Ishikawa (cell line): ENCODE results near the gene SUSD5.

Experiments
- CEBPB ChIP-seq: IDR thresholded peaks from 2 replicates; pipeline ENCODE4 v1.6.1; 2012
- CREB1 ChIP-seq: IDR thresholded peaks from 2 replicates; pipeline ENCODE4 v1.6.1; 2012; ENCODE audit warnings: low read depth
- EGR1 ChIP-seq: IDR thresholded peaks from 2 replicates; pipeline ENCODE4 v1.6.1; 2012
- EP300 ChIP-seq: IDR thresholded peaks from 2 replicates; pipeline ENCODE4 v1.6.1; 2012; ENCODE audit warnings: borderline replicate concordance
- FOXM1 ChIP-seq: IDR thresholded peaks from 2 replicates; pipeline ENCODE4 v1.6.1; 2012; ENCODE audit warnings: low read depth, borderline replicate concordance
- MAX ChIP-seq: IDR thresholded peaks from 2 replicates; pipeline ENCODE4 v1.6.1; 2012
- NFIC ChIP-seq: IDR thresholded peaks from 2 replicates; pipeline ENCODE4 v1.6.1; 2012
- RAD21 ChIP-seq: IDR thresholded peaks from 2 replicates; pipeline ENCODE4 v1.6.1; 2012; ENCODE audit warnings: low read depth
- REST ChIP-seq: IDR thresholded peaks from 2 replicates; pipeline ENCODE4 v1.6.1; 2012; ENCODE audit warnings: low read depth, mild to moderate bottlenecking
- TAF1 ChIP-seq: IDR thresholded peaks from 2 replicates; pipeline ENCODE4 v1.6.1; 2012; ENCODE audit warnings: low read depth, mild to moderate bottlenecking
- TCF12 ChIP-seq: IDR thresholded peaks from 2 replicates; pipeline ENCODE4 v1.6.1; 2012; ENCODE audit warnings: low read depth
- TEAD4 ChIP-seq: IDR thresholded peaks from 2 replicates; pipeline ENCODE4 v1.6.1; 2012
- USF1 ChIP-seq: IDR thresholded peaks from 2 replicates; pipeline ENCODE4 v1.6.1; 2012
- YY1 ChIP-seq: IDR thresholded peaks from 2 replicates; pipeline ENCODE4 v1.6.1; 2012; ENCODE audit warnings: low read depth
- ZBTB7A ChIP-seq: IDR thresholded peaks from 2 replicates; pipeline ENCODE4 v1.6.1; 2012; ENCODE audit warnings: low read depth

SUSD5 gene

GRCh38 chr3:33173103-33173502, 45.5 kb downstream of the SUSD5 start:
- no peak for TF ChIP-seq ZBTB7A
- TF ChIP-seq RAD21, result no peak
- no peak for TF ChIP-seq TEAD4
- no peak for TF ChIP-seq REST
- no peak for TF ChIP-seq USF1
- no peak for TF ChIP-seq CREB1
- no peak for TF ChIP-seq MAX
- no peak for TF ChIP-seq TCF12
- no peak for TF ChIP-seq EP300
- no peak for TF ChIP-seq YY1
- TF ChIP-seq EGR1, result no peak
- no peak for TF ChIP-seq FOXM1
- no peak for TF ChIP-seq TAF1
- no peak for TF ChIP-seq CEBPB
- no peak for TF ChIP-seq NFIC

GRCh38 chr3:33171580-33171979, 47.0 kb downstream of the SUSD5 start:
- TF ChIP-seq TAF1 (no peak), CREB1 (no peak), REST (no peak), TEAD4 (no peak), TCF12 (no peak)

GRCh38 chr3:33170531-33170930, 48.1 kb downstream of the SUSD5 start:
- no peak for TF ChIP-seq EGR1
- TF ChIP-seq TEAD4, result no peak
- TF ChIP-seq USF1, result no peak
- no peak for TF ChIP-seq FOXM1
- no peak for TF ChIP-seq ZBTB7A
- TF ChIP-seq YY1, result no peak
- no peak for TF ChIP-seq CEBPB
- TF ChIP-seq EP300, result no peak
- TF ChIP-seq RAD21, result no peak
- TF ChIP-seq TCF12, result no peak
- TF ChIP-seq MAX, result no peak
- TF ChIP-seq CREB1, result no peak
- TF ChIP-seq REST, result no peak
- TF ChIP-seq NFIC, result no peak
- TF ChIP-seq TAF1, result no peak

GRCh38 chr3:33167716-33168336, 50.8 kb downstream of the SUSD5 start:
- no peak for TF ChIP-seq MAX
- TF ChIP-seq EGR1, result no peak
- no peak for TF ChIP-seq CEBPB
- no peak for TF ChIP-seq EP300
- no peak for TF ChIP-seq NFIC
- no peak for TF ChIP-seq FOXM1
- no peak for TF ChIP-seq ZBTB7A
- no peak for TF ChIP-seq TEAD4
- no peak for TF ChIP-seq YY1
- TF ChIP-seq USF1, result no peak
- no peak for TF ChIP-seq TAF1
- TF ChIP-seq CREB1, result no peak
- no peak for TF ChIP-seq RAD21
- TF ChIP-seq TCF12, result no peak
- no peak for TF ChIP-seq REST
